Measurements from ENCODE around the gene ATP5PD. TPM values are rescaled to one million over a fixed set of nuclear protein-coding genes. Genes with fewer than 3 reads are reported as not detected.
A peak's percentile ranks its signal among the peaks of the same experiment; 100 is the strongest.

The ATP5PD gene
- total RNA-seq, 1 experiment from 2014 or later: 289 TPM

- CTCF ChIA-PET: interaction anchor here (0.6 to 2.5 kb wide), 5 partner anchors 8 to 25 kb away, joined by 3 to 17 read pairs (median 5); no protein-coding TSS in a partner anchor
- H3K4me3 Mint-ChIP-seq (ENCODE audit: low read depth, unreplicated experiment): peak overlapping the region; percentile 78
Measured at GRCh38 chr17:75088465-75089417, 42.0 kb upstream of the ATP5PD start.

GRCh38 chr17:75087558-75088453, 41.0 kb upstream of the ATP5PD start, which contains the start of gene SLC16A5:
Gene SLC16A5, plus strand, starts transcription at chr17:75087954. Its CDS starts 5,683 bp downstream, at chr17:75093637.
- Mint-ChIP-seq H3K9me3 (ENCODE audit: low read depth, unreplicated experiment) (no peaks in the 10 kb centered on the region), H3K4me1 (ENCODE audit: low read depth, unreplicated experiment) (peaks cover 65% of the 10 kb centered on the region), H3K27me3 (ENCODE audit: unreplicated experiment) (no peaks in the 10 kb centered on the region), H3K27ac (ENCODE audit: unreplicated experiment) (peak within 1 kb of the TSS; percentile 90), H3K36me3 (ENCODE audit: insufficient read depth, unreplicated experiment) (peaks cover 72% of the 10 kb centered on the region), H3K4me3 (ENCODE audit: low read depth, unreplicated experiment) (peak within 1 kb of the TSS; percentile 78)
- TF ChIP-seq CTCF (IDR thresholded peaks at IDR 0.05; ENCODE audit: unreplicated experiment): no peak
- DNase-seq: peak; percentile 98
- no TSS peak for BruUV-seq (replicated peaks)
- intact Hi-C loops (cut with micrococcal nuclease; ENCODE audit: unreplicated experiment): no loop called here
- CTCF ChIA-PET: interaction anchor here (0.6 to 2.5 kb wide), 7 partner anchors 8 to 225 kb away, joined by 3 to 17 read pairs (median 3); no protein-coding TSS in a partner anchor

More at GRCh38 chr17:75088465-75089417, 42.0 kb upstream of the ATP5PD start:
- TSS peak; percentile 46 for BruUV-seq (replicated peaks)
- intact Hi-C loops (cut with micrococcal nuclease; ENCODE audit: unreplicated experiment): no loop called here
- H3K27me3 Mint-ChIP-seq (ENCODE audit: unreplicated experiment): no peaks in the 10 kb centered on the region
- H3K9me3 Mint-ChIP-seq (ENCODE audit: low read depth, unreplicated experiment): no peaks in the 10 kb centered on the region
- DNase-seq: peak; percentile 46
- H3K4me1 Mint-ChIP-seq (ENCODE audit: low read depth, unreplicated experiment): peaks cover 64% of the 10 kb centered on the region
- no peak for TF ChIP-seq CTCF (IDR thresholded peaks at IDR 0.05; ENCODE audit: unreplicated experiment)
- peaks cover 81% of the 10 kb centered on the region for H3K36me3 Mint-ChIP-seq (ENCODE audit: insufficient read depth, unreplicated experiment)
- peak overlapping the region; percentile 74 for H3K27ac Mint-ChIP-seq (ENCODE audit: unreplicated experiment)

- intact Hi-C loops (cut with micrococcal nuclease; ENCODE audit: unreplicated experiment): no loop called here
- H3K27ac Mint-ChIP-seq (ENCODE audit: unreplicated experiment): peak overlapping the region; percentile 90
- H3K36me3 Mint-ChIP-seq (ENCODE audit: insufficient read depth, unreplicated experiment): peaks cover 70% of the 10 kb centered on the region
- CTCF ChIA-PET: interaction anchor here (1.0 to 2.5 kb wide), 4 partner anchors 8 to 27 kb away, joined by 3 to 17 read pairs (median 4); no protein-coding TSS in a partner anchor
- peaks cover 65% of the 10 kb centered on the region for H3K4me1 Mint-ChIP-seq (ENCODE audit: low read depth, unreplicated experiment)
- H3K4me3 Mint-ChIP-seq (ENCODE audit: low read depth, unreplicated experiment): peak overlapping the region; percentile 78
- no peak for DNase-seq
- no peaks in the 10 kb centered on the region for H3K27me3 Mint-ChIP-seq (ENCODE audit: unreplicated experiment)
- TF ChIP-seq CTCF (IDR thresholded peaks at IDR 0.05; ENCODE audit: unreplicated experiment): no peak
- no peaks in the 10 kb centered on the region for H3K9me3 Mint-ChIP-seq (ENCODE audit: low read depth, unreplicated experiment)
- TSS peak; percentile 42 for BruUV-seq (replicated peaks)
Measured at GRCh38 chr17:75087182-75087557, 40.4 kb upstream of the ATP5PD start.
